K562 (cell line): ENCODE results near the gene IGSF10. TPM values are rescaled to one million over a fixed set of nuclear protein-coding genes. Genes with fewer than 3 reads are reported as not detected.

Experiments
- ATAC-seq: fragments of 200-7000 bp; cut with Tn5 transposase; 3 replicates; pipeline ENCODE4 v1.9.1; 2020; ENCODE audit warnings: moderate library complexity
- BruUV-seq: library from RNA; stranded (reverse); fragments of 400-500 nt; replicated peaks from 2 replicates; lab custom pipeline; 2021; lab: Mats Ljungman, UMichigan
- CTCF ChIA-PET: fragments of 300-600 bp; formaldehyde crosslinking; extraction: SDS; loops from one replicate; lab custom pipeline; 2021; ENCODE audit warnings: low intra/inter-chr PET ratio; lab: Yijun Ruan, JAX
- POLR2A ChIA-PET: fragments of 300-600, 350-650 bp; sonication (Branson Sonifier 250); formaldehyde crosslinking; extraction: SDS; loops from one replicate; lab custom pipeline; 2021; ENCODE audit warnings: antibody characterized with exemption, inconsistent platforms; lab: Yijun Ruan, JAX
- DNase-seq, 4 experiments: peaks; one replicate each; pipeline versions ENCODE4 v3.0.0 to v3.0.0-alpha.2; 2011 to 2018; ENCODE audit warnings: low spot score in 3 of 4, mixed read lengths in 3 of 4; ENCODE audit errors: extremely low read depth in 1 of 4
- FAIRE-seq: peaks from 2 replicates; lab custom pipeline; 2011; peaks lifted over from hg19 to GRCh38; lab: Jason Lieb, UNC
- H2AFZ ChIP-seq: 2 replicates; pipeline ENCODE4 v1.6.0; 2011; ENCODE audit warnings: low read depth, low read length, control low read depth, inconsistent platforms
- H3K27ac ChIP-seq: fragments of 200-600 bp; 3 replicates; pipeline ENCODE4 v1.8.0; 2011; ENCODE audit warnings: low read depth, mild to moderate bottlenecking, control low read depth, inconsistent platforms, low read length, moderate library complexity, mixed read lengths; ENCODE audit errors: extremely low read depth
- H3K27me3 ChIP-seq, 2 experiments: fragments of 300-600 bp in 1 of 2; 2 replicates in 1 of 2; 3 replicates in 1 of 2; pipeline versions ENCODE4 v1.6.0 to v1.8.0; 2011; ENCODE audit warnings: inconsistent platforms in 2 of 2, low read length in 2 of 2, mild to moderate bottlenecking in 1 of 2, mixed read lengths in 1 of 2, moderate library complexity in 1 of 2; ENCODE audit not compliant: control insufficient read depth in 2 of 2, insufficient read depth in 2 of 2
- H3K36me3 ChIP-seq: fragments of 300-600 bp; 3 replicates; pipeline ENCODE4 v1.8.0; 2011; ENCODE audit warnings: mild to moderate bottlenecking, low read length, inconsistent platforms; ENCODE audit not compliant: control insufficient read depth, insufficient read depth
- H3K4me1 ChIP-seq, 2 experiments: fragments of 200-600 bp in 1 of 2; replicated peaks in 1 of 2; 2 replicates in 1 of 2; 3 replicates in 1 of 2; pipeline versions ENCODE4 v1.5.1 to v1.8.0; 2011; ENCODE audit warnings: inconsistent platforms in 2 of 2, low read length in 2 of 2, mild to moderate bottlenecking in 1 of 2, mixed read lengths in 1 of 2, moderate library complexity in 1 of 2; ENCODE audit not compliant: control insufficient read depth in 2 of 2, insufficient read depth in 2 of 2
- H3K4me2 ChIP-seq: 2 replicates; pipeline ENCODE4 v1.6.1; 2011; ENCODE audit warnings: low read length, control low read depth, inconsistent platforms, mixed read lengths; ENCODE audit not compliant: insufficient read depth
- H3K4me3 ChIP-seq: fragments of 200-600 bp; sonication (generic), shearing (Covaris generic); 2 replicates; pipeline ENCODE4 v1.5.1; 2016; ENCODE audit warnings: control low read depth, inconsistent platforms
- H3K79me2 ChIP-seq: fragments of 200-600 bp; 3 replicates; pipeline ENCODE4 v1.8.0; 2011; ENCODE audit warnings: low read length, inconsistent platforms; ENCODE audit not compliant: control insufficient read depth, insufficient read depth
- H3K9ac ChIP-seq, 2 experiments: 2 replicates each; pipeline versions ENCODE4 v1.6.0 to v1.6.1; 2011; ENCODE audit warnings: low read depth in 2 of 2, low read length in 2 of 2, control low read depth in 1 of 2, inconsistent platforms in 1 of 2, mild to moderate bottlenecking in 1 of 2, mixed read lengths in 1 of 2; ENCODE audit not compliant: insufficient read depth in 1 of 2
- H3K9me1 ChIP-seq: one replicate; pipeline ENCODE4 v1.6.0; 2011; ENCODE audit warnings: inconsistent platforms, mild to moderate bottlenecking, low read length, moderate library complexity; ENCODE audit not compliant: control insufficient read depth, insufficient read depth
- H3K9me3 ChIP-seq: replicated peaks from 2 replicates; pipeline ENCODE4 v1.5.1; 2011; ENCODE audit warnings: low read depth, low read length, inconsistent platforms; ENCODE audit not compliant: control insufficient read depth, insufficient read depth
- H4K20me1 ChIP-seq: replicated peaks from 2 replicates; pipeline ENCODE4 v1.6.1; 2011; ENCODE audit warnings: low read length, inconsistent platforms, mixed read lengths; ENCODE audit not compliant: control insufficient read depth, insufficient read depth
- L3MBTL2 ChIP-seq: fragments of 450-650 bp; IDR thresholded peaks from 2 replicates; pipeline ENCODE4 v1.6.1; 2016; ENCODE audit warnings: mild to moderate bottlenecking, moderate library complexity
- MBD2 ChIP-seq: sonication (generic); IDR thresholded peaks from 2 replicates; pipeline ENCODE4 v1.6.1; 2016; ENCODE audit warnings: low read depth, borderline replicate concordance
- MCM2 ChIP-seq: fragments of 450-650 bp; IDR thresholded peaks from 2 replicates; pipeline ENCODE4 v1.6.1; 2017; ENCODE audit warnings: low read depth, mild to moderate bottlenecking
- ZNF174 ChIP-seq: fragments of 250-450 bp; sonication (Bioruptor Pico); IDR thresholded peaks from 2 replicates; pipeline ENCODE4 v1.4.0; 2020; ENCODE audit warnings: mild to moderate bottlenecking
- ZNF740 ChIP-seq, 3 experiments: fragments of 200-800 bp in 1 of 3; sonication (Bioruptor generic) in 1 of 3; sonication (generic) in 1 of 3; formaldehyde crosslinking in 1 of 3; IDR thresholded peaks; 2 replicates each; pipeline versions ENCODE4 v1.6.1 to v1.8.0; 2016 to 2022; ENCODE audit warnings: mild to moderate bottlenecking in 2 of 3, missing compliant biosample characterization in 2 of 3, missing genetic modification characterization in 2 of 3, missing genetic modification reagents in 1 of 3
- WGBS: fragments of 100-300 bp; shearing (Covaris generic); methylation state at CpG from one replicate; pipeline ENCODE4 v1.1.6; 2016; ENCODE audit warnings: low coverage, mixed read lengths; ENCODE audit not compliant: insufficient coverage; ENCODE audit errors: missing lambda C conversion rate; 5-methylcytosine and 5-hydroxymethylcytosine counted together
- in situ Hi-C: fragments of 300-500 bp; cut with MboI; formaldehyde crosslinking; loops from 4 replicates; pipeline ENCODE4 v1.15.0; 2018; ENCODE audit warnings: inconsistent platforms, mixed read lengths
- intact Hi-C: fragments of 100-400 bp; cut with micrococcal nuclease; formaldehyde crosslinking; loops from 2 replicates; pipeline ENCODE4 v1.14.2; 2022
- polyA plus RNA-seq, 8 experiments: library from polyadenylated mRNA; depleted of rRNA in 4 of 8; stranded (reverse) in 5 of 8; unstranded in 3 of 8; fragments of >200 nt; fragmentation: Nextera tagmentation in 2 of 8; fragmentation: Illumina TruSeq in 1 of 8; extraction: Ambion mirVana in 2 of 8; extraction: Trizol in 1 of 8; gene quantifications; 2 replicates each; pipeline versions ENCODE4 v1.2.1 to v1.2.3, GENCODE V29; 2011 to 2014; ENCODE audit warnings: inconsistent platforms in 1 of 8, missing spikeins in 1 of 8
- total RNA-seq, 7 experiments: library from RNA; depleted of rRNA in 6 of 7; stranded (reverse); fragments of >200 nt in 6 of 7; fragmentation: Illumina TruSeq in 2 of 7; extraction: Trizol in 2 of 7; gene quantifications; 2 replicates each; pipeline versions ENCODE4 v1.2.1 to v1.2.3, GENCODE V29; 2011 to 2021; ENCODE audit warnings: low replicate concordance in 1 of 7
- TF ChIP-seq, protein P1 (sequence below): fragments of 150-350 bp; IDR thresholded peaks from 2 replicates; pipeline ENCODE4 v1.6.1; 2014; ENCODE audit warnings: low read depth, mild to moderate bottlenecking, low read length, borderline replicate concordance

The IGSF10 gene
- total and polyA plus RNA-seq, 9 of the 15 experiments (the other 6 are each of a cell fraction or from before 2014, with no cell fraction given) = 0.11 to 1.2 (median 0.40) TPM

- DNase-seq = no peak
- no peak overlapping the region for H2AFZ ChIP-seq
- ChIA-PET POLR2A (no interaction called here), CTCF (no interaction called here)
- H4K20me1 ChIP-seq = no peaks in the 10 kb centered on the region
- H3K27ac ChIP-seq = no peak overlapping the region
- no peak for FAIRE-seq
- no TSS peak for BruUV-seq
- peaks cover 2 to 8% of the 10 kb centered on the region in 2 experiments; a peak in 2 of 5 replicates for H3K27me3 ChIP-seq
- H3K9me3 ChIP-seq = no peaks in the 10 kb centered on the region
- 0% methylated on average over 3 of the region's 3 CpGs for WGBS
- in situ Hi-C loops (no loop called here), intact Hi-C loops (no loop called here)
- H3K4me2 ChIP-seq = no peak overlapping the region
- H3K79me2 ChIP-seq = no peaks in the 10 kb centered on the region
- H3K4me1 ChIP-seq = peaks cover 0 to 4% of the 10 kb centered on the region in 2 experiments; a peak in 2 of 5 replicates
- H3K9ac ChIP-seq = no peak overlapping the region
- no peak for ATAC-seq
- no peaks in the 10 kb centered on the region for H3K9me1 ChIP-seq
- no peak overlapping the region for H3K4me3 ChIP-seq
- no peak for TF ChIP-seq L3MBTL2
- no peak for TF ChIP-seq ZNF174 (CRISPR knock-in tag)
- no peak for TF ChIP-seq ZNF740 (CRISPR knock-in tag; IDR thresholded peaks at IDR 0.05)
- no peak for TF ChIP-seq ZNF740 (tag; IDR thresholded peaks at IDR 0.05)
- TF ChIP-seq, protein P1, sequence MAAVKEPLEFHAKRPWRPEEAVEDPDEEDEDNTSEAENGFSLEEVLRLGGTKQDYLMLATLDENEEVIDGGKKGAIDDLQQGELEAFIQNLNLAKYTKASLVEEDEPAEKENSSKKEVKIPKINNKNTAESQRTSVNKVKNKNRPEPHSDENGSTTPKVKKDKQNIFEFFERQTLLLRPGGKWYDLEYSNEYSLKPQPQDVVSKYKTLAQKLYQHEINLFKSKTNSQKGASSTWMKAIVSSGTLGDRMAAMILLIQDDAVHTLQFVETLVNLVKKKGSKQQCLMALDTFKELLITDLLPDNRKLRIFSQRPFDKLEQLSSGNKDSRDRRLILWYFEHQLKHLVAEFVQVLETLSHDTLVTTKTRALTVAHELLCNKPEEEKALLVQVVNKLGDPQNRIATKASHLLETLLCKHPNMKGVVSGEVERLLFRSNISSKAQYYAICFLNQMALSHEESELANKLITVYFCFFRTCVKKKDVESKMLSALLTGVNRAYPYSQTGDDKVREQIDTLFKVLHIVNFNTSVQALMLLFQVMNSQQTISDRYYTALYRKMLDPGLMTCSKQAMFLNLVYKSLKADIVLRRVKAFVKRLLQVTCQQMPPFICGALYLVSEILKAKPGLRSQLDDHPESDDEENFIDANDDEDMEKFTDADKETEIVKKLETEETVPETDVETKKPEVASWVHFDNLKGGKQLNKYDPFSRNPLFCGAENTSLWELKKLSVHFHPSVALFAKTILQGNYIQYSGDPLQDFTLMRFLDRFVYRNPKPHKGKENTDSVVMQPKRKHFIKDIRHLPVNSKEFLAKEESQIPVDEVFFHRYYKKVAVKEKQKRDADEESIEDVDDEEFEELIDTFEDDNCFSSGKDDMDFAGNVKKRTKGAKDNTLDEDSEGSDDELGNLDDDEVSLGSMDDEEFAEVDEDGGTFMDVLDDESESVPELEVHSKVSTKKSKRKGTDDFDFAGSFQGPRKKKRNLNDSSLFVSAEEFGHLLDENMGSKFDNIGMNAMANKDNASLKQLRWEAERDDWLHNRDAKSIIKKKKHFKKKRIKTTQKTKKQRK = no peak
- no peak for TF ChIP-seq MBD2
- TF ChIP-seq MCM2 = no peak
- no peaks in the 10 kb centered on the region for H3K36me3 ChIP-seq
Observed at GRCh38 chr3:151456065-151456464, 4.8 kb downstream of the IGSF10 start.
